Activated CD8-positive, alpha-beta memory T cell treated with anti-CD3 and anti-CD28 coated beads for 36 hours (primary cell): Measurements from ENCODE around the gene GMIP. TPM values are rescaled to one million over a fixed set of nuclear protein-coding genes. Genes with fewer than 3 reads are reported as not detected.

ENCODE experiments used
- total RNA-seq, 2 experiments: library from RNA; stranded (reverse); gene quantifications; one replicate each; pipeline ENCODE4 v1.2.3, GENCODE V29; 2021

Gene GMIP
- total RNA-seq, 2 experiments from 2014 or later = 58.1 to 60.9 TPM

Other genes with a start within 250 kb of the GMIP start
- 100 to 1,000 TPM; 188 TPM for gene GATAD2A, start 238.0 kb downstream of the GMIP start, total RNA-seq
- gene TSSK6, start 128.1 kb downstream of the GMIP start, total RNA-seq = 1 to 10 TPM; 2.5 to 2.8 TPM
- 100 to 1,000 TPM; 337 to 339 TPM for gene NDUFA13, start 127.4 kb downstream of the GMIP start, total RNA-seq
- gene YJEFN3, start 114.7 kb downstream of the GMIP start, total RNA-seq = 1 to 10 TPM; 7.3 to 8.8 TPM
- gene CILP2, start 105.4 kb downstream of the GMIP start, total RNA-seq = under 1 TPM; 0.15 to 0.30 TPM
- gene PBX4, start 25.0 kb downstream of the GMIP start, total RNA-seq = 10 to 100 TPM; 13.6 to 14.9 TPM
- 10 to 100 TPM; 24.9 to 25.5 TPM for gene LPAR2, start 15.4 kb downstream of the GMIP start, total RNA-seq
- 10 to 100 TPM; 88.6 to 96.1 TPM for gene ATP13A1, start 20.0 kb upstream of the GMIP start, total RNA-seq
- 10 to 100 TPM; 63.9 to 65.7 TPM for gene ZNF101, start 25.2 kb upstream of the GMIP start, total RNA-seq
- gene ZNF14, start 89.5 kb upstream of the GMIP start, total RNA-seq = 1 to 10 TPM; 5.6 to 5.7 TPM
- 10 to 100 TPM; 21.7 to 25.2 TPM for gene ZNF506, start 178.1 kb upstream of the GMIP start, total RNA-seq
- 10 to 100 TPM; 11.9 to 12.1 TPM for gene ZNF253, start 222.2 kb upstream of the GMIP start, total RNA-seq